Testis (tissue), 2 donors: ENCODE results near the gene DSP.

Source experiments
- POLR2A ChIP-seq: fragments of 450-650 bp; IDR thresholded peaks from one replicate; pipeline ENCODE4 v1.6.1; 2017; ENCODE audit warnings: antibody characterized with exemption, mild to moderate bottlenecking, moderate library complexity
- TF ChIP-seq, protein P1 (sequence below), 3 experiments: fragments of 450-650 bp in 2 of 3; fragments of 200-600 bp in 1 of 3; sonication (generic) in 1 of 3; IDR thresholded peaks; one replicate each; pipeline ENCODE4 v1.5.1; 2016 to 2019; ENCODE audit warnings: antibody characterized with exemption in 3 of 3, mild to moderate bottlenecking in 2 of 3, moderate library complexity in 1 of 3

DNA sequence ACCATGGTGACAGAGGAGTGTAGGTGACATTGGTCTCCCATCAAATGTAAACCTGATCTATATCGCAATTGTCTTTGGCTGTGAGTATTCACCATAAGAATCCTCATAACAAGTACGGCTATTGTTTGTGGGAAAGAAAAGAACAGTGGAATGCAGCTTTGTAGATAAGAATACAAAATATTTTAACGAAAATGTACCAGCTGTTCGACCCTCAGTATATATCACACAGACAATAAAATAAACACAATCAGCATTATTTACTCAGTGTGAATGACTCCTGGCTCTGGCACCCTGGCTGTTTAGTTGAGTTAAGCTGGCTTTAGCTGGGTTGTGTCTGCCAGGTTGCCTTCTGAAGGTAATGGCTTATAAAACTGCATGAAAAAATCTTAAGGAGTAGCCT is 91.9 kb downstream of the DSP start:
- TF ChIP-seq, protein P1, sequence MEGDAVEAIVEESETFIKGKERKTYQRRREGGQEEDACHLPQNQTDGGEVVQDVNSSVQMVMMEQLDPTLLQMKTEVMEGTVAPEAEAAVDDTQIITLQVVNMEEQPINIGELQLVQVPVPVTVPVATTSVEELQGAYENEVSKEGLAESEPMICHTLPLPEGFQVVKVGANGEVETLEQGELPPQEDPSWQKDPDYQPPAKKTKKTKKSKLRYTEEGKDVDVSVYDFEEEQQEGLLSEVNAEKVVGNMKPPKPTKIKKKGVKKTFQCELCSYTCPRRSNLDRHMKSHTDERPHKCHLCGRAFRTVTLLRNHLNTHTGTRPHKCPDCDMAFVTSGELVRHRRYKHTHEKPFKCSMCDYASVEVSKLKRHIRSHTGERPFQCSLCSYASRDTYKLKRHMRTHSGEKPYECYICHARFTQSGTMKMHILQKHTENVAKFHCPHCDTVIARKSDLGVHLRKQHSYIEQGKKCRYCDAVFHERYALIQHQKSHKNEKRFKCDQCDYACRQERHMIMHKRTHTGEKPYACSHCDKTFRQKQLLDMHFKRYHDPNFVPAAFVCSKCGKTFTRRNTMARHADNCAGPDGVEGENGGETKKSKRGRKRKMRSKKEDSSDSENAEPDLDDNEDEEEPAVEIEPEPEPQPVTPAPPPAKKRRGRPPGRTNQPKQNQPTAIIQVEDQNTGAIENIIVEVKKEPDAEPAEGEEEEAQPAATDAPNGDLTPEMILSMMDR (IDR thresholded peaks at IDR 0.05) = no peak
- TF ChIP-seq POLR2A = no peak
